Measurements from ENCODE around the gene SLC35A4.

DNA sequence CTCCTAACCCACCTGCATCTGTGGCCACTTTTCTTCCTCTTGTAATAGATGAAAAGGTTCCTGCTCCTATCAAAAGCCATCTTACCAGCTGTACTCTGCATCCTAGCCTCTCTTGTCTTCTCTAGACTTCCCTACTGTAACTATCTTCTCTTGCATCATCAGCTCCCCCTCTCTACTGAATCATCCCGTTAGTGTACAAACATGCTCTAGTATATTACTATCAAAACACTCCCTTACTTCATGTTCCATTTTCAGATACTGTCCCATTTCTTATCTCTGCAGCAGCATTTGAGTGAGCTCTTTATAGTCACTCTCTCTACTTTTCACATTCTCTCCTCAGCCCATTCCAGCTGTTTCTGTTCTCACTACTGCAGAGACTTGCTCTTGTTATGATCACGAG is 10.2 kb upstream of the SLC35A4 start:
- TF ChIP-seq, protein P1, sequence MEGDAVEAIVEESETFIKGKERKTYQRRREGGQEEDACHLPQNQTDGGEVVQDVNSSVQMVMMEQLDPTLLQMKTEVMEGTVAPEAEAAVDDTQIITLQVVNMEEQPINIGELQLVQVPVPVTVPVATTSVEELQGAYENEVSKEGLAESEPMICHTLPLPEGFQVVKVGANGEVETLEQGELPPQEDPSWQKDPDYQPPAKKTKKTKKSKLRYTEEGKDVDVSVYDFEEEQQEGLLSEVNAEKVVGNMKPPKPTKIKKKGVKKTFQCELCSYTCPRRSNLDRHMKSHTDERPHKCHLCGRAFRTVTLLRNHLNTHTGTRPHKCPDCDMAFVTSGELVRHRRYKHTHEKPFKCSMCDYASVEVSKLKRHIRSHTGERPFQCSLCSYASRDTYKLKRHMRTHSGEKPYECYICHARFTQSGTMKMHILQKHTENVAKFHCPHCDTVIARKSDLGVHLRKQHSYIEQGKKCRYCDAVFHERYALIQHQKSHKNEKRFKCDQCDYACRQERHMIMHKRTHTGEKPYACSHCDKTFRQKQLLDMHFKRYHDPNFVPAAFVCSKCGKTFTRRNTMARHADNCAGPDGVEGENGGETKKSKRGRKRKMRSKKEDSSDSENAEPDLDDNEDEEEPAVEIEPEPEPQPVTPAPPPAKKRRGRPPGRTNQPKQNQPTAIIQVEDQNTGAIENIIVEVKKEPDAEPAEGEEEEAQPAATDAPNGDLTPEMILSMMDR (IDR thresholded peaks at IDR 0.05; ENCODE audit: low read length), result no peak
- TF ChIP-seq EZH2 (IDR thresholded peaks at IDR 0.05; ENCODE audit: borderline replicate concordance, low read length), result no peak
